Dendritic cell treated with granulocyte-macrophage colony-stimulating factor and Interleukin-4, amounts not matched to agents 40 ng/mL and 50 ng/mL, for 4 days (primary cell): Measurements from ENCODE around the gene SNAP47.

ENCODE experiments used
- H3K27ac Mint-ChIP-seq: one replicate; pipeline ENCODE4 v1.8.0; 2022; ENCODE audit warnings: mild to moderate bottlenecking, mixed read lengths
- H3K27me3 Mint-ChIP-seq: one replicate; pipeline ENCODE4 v1.8.0; 2022; ENCODE audit warnings: mild to moderate bottlenecking, mixed read lengths
- H3K36me3 Mint-ChIP-seq: one replicate; pipeline ENCODE4 v1.8.0; 2022; ENCODE audit warnings: low read depth, mixed read lengths
- H3K4me1 Mint-ChIP-seq: one replicate; pipeline ENCODE4 v1.8.0; 2022; ENCODE audit warnings: low read depth, mixed read lengths
- H3K4me3 Mint-ChIP-seq: one replicate; pipeline ENCODE4 v1.8.0; 2022; ENCODE audit warnings: mild to moderate bottlenecking, moderate library complexity, mixed read lengths
- H3K9me3 Mint-ChIP-seq: one replicate; pipeline ENCODE4 v1.8.0; 2022; ENCODE audit warnings: mixed read lengths
- intact Hi-C: fragments of 100-400 bp; cut with micrococcal nuclease; formaldehyde crosslinking; loops from one replicate; pipeline ENCODE4 v1.15.0; 2022

SNAP47 gene

DNA sequence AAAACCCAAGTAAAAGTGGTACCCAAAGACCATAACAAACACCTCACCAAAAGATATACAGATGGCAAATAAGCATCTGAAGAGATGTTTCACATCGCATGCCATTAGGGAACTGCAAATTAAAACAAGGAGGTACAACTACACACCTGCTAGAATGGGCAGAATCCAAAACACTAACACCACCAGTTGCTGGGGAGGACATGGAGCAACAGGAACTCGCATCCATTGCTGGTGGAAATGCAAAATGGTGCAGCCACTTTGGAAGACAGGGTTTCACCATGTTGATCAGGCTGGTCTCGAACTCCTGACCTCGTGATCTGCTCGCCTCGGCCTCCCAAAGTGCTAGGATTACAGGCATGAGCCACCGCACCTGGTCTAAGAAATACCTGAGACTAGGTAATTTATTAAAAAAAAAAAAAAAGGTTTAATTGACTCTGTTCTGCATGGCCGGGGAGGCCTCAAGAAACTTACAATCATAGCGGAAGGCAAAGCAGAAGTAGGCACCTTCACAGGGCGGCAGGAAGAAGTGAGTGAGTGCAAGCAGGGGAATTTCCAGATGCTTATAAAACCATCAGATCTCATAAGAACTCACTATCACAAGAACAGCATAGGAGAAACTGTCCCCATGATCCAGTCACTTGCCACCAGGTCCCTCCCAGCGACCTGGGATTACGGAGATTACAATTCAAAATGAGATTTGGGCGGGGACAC, 50.0 kb downstream of the SNAP47 start:
- no peak overlapping the region for H3K4me3 Mint-ChIP-seq
- peaks cover 54% of the 10 kb centered on the region for H3K27me3 Mint-ChIP-seq
- intact Hi-C loops: loop anchor here (5.0 kb wide), 1 partner anchor 702 kb away; the partner anchor contains the start of gene RNF187

DNA sequence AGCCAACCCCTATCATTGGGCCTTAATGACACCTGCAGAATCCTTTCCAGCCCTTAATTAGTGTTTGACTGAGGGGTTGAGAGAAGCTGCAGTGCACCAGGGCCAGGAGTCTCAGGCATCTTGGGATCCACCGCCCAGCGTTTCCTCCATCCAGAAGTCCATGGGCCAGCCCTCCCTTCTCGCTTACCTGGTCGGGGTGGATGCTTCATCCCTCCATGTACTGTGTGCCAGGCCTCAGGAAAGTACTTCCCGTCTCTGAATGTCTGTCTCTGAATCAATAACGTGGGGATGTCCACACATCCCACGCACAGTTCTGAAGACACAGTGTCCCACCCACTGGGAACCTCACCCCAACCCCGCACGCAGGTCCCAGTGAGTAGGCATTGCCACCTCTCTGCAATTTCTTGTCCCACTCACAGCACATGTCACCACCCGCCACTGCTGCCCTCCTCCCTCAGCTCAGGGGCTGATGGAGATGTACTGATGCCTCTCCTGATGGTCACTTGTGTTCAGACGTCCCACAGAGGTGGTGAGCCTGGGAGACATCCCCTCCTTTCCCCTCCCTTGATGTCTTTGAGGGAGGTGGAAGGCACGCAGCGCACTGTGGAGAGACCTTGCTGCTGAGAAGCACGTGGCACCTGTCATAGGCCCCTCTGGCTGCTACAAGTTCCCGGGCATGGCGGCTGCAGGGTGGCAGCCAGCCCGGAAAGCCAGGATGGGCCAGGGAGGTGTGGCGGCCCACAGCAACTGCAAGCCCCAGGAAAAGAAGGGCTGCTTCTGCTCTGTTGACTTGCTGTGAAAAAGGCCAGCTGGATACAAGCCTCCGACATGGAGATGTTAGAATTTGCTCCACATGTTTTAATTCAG, 50.8 kb downstream of the SNAP47 start:
- Mint-ChIP-seq H3K4me1 (peaks cover 28% of the 10 kb centered on the region), H3K36me3 (peaks cover 15% of the 10 kb centered on the region), H3K27ac (peak overlapping the region; percentile 69), H3K9me3 (no peaks in the 10 kb centered on the region), H3K27me3 (peaks cover 54% of the 10 kb centered on the region), H3K4me3 (no peak overlapping the region)
- intact Hi-C loops: loop anchor here (5.0 kb wide), 1 partner anchor 701 kb away; the partner anchor contains the start of gene RNF187

More for the DNA sequence above, 50.0 kb downstream of the SNAP47 start:
- no peak overlapping the region for H3K27ac Mint-ChIP-seq
- H3K4me1 Mint-ChIP-seq: peaks cover 28% of the 10 kb centered on the region
- H3K36me3 Mint-ChIP-seq: peaks cover 22% of the 10 kb centered on the region
- H3K9me3 Mint-ChIP-seq: no peaks in the 10 kb centered on the region

DNA sequence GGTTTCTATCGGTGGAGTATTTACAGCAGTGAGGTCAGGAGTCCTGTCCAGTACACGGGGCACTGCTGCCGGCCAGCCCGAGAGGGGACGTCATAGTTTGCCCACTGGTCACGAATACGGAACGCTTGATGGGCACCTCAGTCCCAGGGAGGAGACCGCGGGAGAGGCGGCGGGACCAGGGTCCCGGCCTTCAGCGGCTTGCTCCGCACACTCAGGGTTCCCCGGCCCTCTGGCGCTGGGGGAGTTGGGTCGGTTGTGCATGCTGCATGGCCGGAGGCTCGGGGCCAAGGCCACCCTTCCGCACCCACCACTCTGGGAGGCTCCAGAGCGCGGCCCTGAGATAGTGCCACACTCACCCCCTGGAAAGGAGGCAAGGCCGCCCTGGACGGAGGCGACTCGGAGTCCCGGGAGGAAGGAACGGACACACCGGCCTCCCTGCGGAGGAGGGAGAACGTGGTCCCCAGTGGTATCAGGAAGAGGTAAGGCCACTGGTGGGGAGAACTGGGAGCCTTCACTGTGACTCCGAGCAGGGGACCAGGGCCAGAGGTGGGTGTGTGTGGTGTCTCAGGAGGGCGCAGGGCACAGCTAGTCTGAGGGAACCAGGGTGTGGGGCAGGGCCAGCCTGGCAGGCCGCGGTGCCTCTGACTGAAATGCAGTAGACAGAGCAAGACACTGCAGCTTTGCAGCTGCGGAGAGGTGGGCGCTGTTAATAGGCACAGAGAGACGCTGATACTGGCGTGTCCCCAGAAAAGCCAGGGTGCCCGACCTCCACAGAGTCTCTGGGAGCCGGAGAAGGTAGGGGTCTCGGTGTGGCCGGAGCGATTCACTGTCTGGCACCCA, 51.7 kb downstream of the SNAP47 start:
- intact Hi-C loops: loop anchor here (5.0 kb wide), 1 partner anchor 700 kb away; the partner anchor contains the start of gene RNF187
- H3K4me3 Mint-ChIP-seq: peak overlapping the region; percentile 79
- H3K9me3 Mint-ChIP-seq: no peaks in the 10 kb centered on the region
- H3K27ac Mint-ChIP-seq: peak overlapping the region; percentile 69
- peaks cover 28% of the 10 kb centered on the region for H3K4me1 Mint-ChIP-seq
- peaks cover 54% of the 10 kb centered on the region for H3K27me3 Mint-ChIP-seq
- peaks cover 7% of the 10 kb centered on the region for H3K36me3 Mint-ChIP-seq

GRCh38 chr1:227787513-227788270, 52.5 kb downstream of the SNAP47 start:
- Mint-ChIP-seq H3K27me3 (peaks cover 54% of the 10 kb centered on the region), H3K36me3 (no peaks in the 10 kb centered on the region), H3K4me3 (peak overlapping the region; percentile 79), H3K27ac (peak overlapping the region; percentile 69), H3K4me1 (peaks cover 28% of the 10 kb centered on the region), H3K9me3 (no peaks in the 10 kb centered on the region)
- intact Hi-C loops: loop anchor here (2.0 to 5.0 kb wide), 2 partner anchors 99 to 700 kb away; partner anchors contain the start of gene RNF187

DNA sequence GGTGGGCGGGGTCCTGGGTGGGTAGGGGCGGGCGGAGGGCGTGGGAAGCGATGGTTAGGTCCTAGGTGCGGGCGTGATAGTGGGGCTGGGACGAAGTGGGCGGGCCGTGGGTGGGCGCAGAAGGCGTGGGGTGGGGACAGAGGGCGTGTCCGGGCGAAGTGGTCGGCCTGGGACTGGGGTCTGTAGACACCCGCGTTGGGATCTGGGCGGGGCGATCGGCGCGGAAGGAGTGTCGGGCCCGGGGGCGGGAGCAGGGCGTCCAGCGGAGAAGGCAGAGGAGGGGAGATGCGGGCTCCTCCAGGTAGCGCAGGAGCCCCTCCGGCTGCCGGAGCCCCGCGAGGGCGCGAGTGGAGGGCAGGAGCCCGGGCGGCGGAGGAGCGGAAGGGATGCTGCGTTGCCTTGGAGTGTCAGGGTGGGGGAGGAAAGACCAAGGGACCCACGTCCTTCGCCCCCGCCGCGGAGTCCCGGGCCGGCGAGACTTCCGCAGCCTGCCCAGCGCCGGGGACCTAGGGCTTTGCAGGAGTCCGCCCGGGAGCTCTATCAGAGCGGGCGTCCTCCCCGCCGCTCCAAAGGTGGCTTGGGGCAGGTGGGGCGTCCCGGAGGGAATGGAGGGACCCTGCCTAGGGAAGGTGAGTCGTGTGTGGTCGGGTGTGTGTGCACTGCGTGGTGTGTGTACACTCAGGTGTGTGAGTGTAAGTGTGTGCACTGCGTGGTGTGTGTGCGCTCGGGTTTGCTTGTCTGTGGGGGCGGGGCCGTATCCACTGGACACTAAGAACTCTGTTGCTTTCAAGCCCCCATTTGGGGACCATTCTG, 53.2 kb downstream of the SNAP47 start:
- intact Hi-C loops: loop anchor here (2.0 to 5.0 kb wide), 2 partner anchors 98 to 699 kb away; partner anchors contain the start of gene RNF187
- no peaks in the 10 kb centered on the region for H3K9me3 Mint-ChIP-seq

GRCh38 chr1:227789084-227790033, 54.1 kb downstream of the SNAP47 start:
- intact Hi-C loops: loop anchor here (2.0 to 5.0 kb wide), 2 partner anchors 97 to 698 kb away; partner anchors contain the start of gene RNF187
- Mint-ChIP-seq H3K36me3 (no peaks in the 10 kb centered on the region), H3K9me3 (no peaks in the 10 kb centered on the region), H3K4me3 (no peak overlapping the region), H3K27ac (no peak overlapping the region), H3K4me1 (peaks cover 30% of the 10 kb centered on the region), H3K27me3 (peaks cover 52% of the 10 kb centered on the region)

More for the DNA sequence above, 53.2 kb downstream of the SNAP47 start:
- peak overlapping the region; percentile 79 for H3K4me3 Mint-ChIP-seq
- H3K27me3 Mint-ChIP-seq: peaks cover 54% of the 10 kb centered on the region
- no peak overlapping the region for H3K27ac Mint-ChIP-seq
- H3K36me3 Mint-ChIP-seq: no peaks in the 10 kb centered on the region
- peaks cover 28% of the 10 kb centered on the region for H3K4me1 Mint-ChIP-seq

DNA sequence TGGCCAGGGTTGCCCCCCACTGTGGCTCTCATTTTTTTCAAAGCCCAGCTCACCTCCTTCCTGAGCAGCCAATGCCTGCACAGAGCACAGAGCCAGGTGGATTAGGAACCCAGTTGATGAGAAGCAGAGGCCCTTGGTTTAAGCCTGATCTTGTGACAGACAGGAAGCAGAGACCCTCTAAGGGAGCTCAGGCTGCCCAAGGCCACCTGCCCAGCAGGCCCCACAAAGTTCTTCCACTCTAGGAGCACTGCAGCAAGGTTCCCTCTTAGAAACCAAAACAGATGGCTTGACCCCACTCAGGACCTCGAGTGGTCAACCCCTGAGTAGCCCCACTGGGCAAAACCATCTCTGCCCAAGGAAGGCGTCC, 54.8 kb downstream of the SNAP47 start:
- intact Hi-C loops: no loop called here
- Mint-ChIP-seq H3K27ac (no peak overlapping the region), H3K9me3 (no peaks in the 10 kb centered on the region), H3K4me3 (no peak overlapping the region), H3K27me3 (peaks cover 46% of the 10 kb centered on the region), H3K36me3 (no peaks in the 10 kb centered on the region), H3K4me1 (peaks cover 34% of the 10 kb centered on the region)

DNA sequence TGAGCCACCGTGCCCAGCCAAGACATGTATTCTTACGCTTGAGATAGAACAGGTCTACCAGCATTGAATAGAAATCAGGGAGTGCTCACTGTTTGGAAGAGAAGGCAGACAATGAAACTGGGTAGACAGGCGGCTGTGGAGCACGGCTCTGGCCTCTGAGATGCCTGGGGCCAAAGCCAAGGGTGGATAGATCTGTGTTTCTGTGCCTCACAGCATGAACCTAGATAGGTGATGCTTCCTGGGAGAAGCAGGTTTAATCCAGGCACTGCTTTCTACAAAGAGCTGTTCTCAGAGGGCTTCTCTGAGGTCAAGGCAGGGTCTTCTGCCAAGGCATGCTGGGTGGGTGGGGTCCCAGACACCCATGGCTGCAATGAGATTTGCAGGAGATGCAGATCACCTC, 55.6 kb downstream of the SNAP47 start:
- Mint-ChIP-seq H3K27ac (no peak overlapping the region), H3K4me3 (no peak overlapping the region), H3K4me1 (peaks cover 34% of the 10 kb centered on the region), H3K9me3 (no peaks in the 10 kb centered on the region), H3K27me3 (peaks cover 38% of the 10 kb centered on the region), H3K36me3 (no peaks in the 10 kb centered on the region)
- intact Hi-C loops: no loop called here

- peaks cover 31% of the 10 kb centered on the region for H3K27me3 Mint-ChIP-seq
- no peak overlapping the region for H3K27ac Mint-ChIP-seq
- peaks cover 27% of the 10 kb centered on the region for H3K4me1 Mint-ChIP-seq
- intact Hi-C loops: no loop called here
- no peaks in the 10 kb centered on the region for H3K9me3 Mint-ChIP-seq
- no peaks in the 10 kb centered on the region for H3K36me3 Mint-ChIP-seq
- no peak overlapping the region for H3K4me3 Mint-ChIP-seq
Measured at GRCh38 chr1:227791425-227792143, 56.3 kb downstream of the SNAP47 start.

DNA sequence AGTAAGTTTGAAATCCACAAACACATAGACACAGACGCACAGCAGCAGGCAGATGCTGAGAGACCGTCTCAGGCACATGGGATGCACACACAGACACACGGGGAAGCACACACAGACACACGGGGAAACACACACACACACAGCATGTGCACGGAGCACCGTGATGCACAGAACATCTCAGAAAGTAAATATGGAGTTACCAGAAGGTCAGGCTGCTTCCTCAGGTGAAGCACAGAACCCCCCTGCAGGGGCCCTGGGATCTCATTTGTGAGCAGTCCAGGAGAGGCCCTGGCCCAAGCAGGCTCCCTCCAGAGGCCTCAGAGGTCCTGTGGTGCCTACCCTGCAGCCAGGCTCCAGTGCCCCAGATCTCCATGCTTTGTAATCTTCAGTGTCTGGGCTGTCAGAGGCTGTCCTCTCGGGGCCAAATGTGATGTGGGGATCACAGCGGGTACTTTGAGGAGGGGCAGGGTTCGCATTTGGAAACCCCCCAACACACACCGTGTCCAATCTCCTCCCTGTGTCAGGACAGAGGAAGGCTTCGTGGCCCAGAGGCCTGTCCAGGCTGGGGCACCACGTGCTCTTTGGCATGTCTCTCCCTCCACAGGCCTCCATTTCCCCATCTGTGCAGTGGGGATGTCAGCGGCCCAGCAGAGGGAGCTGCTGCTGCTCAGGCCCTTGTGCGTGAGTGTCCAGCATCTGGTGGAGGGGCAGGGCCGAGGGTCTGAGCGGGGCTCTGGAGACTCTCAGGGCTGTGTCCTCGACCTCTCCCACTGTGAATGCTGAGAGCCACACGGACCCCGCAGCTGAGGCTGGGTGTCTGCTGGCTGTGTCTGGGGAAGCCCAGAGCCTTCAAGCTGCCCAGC, 57.2 kb downstream of the SNAP47 start:
- Mint-ChIP-seq H3K4me1 (peaks cover 19% of the 10 kb centered on the region), H3K36me3 (no peaks in the 10 kb centered on the region), H3K27me3 (peaks cover 22% of the 10 kb centered on the region), H3K4me3 (no peak overlapping the region), H3K27ac (no peak overlapping the region), H3K9me3 (no peaks in the 10 kb centered on the region)
- intact Hi-C loops: no loop called here
